A549 treated with RU486 at 1 μM for 4 hours (cell line): ENCODE results near the gene C10orf71. TPM values are rescaled to one million over a fixed set of nuclear protein-coding genes. Genes with fewer than 3 reads are reported as not detected.

Source experiments
- total RNA-seq: library from RNA; stranded (reverse); fragments of 200-300 nt; extraction: Qiagen RNA extraction; gene quantifications from 5 replicates; pipeline ENCODE4 v1.2.3, GENCODE V29; 2022; ENCODE audit warnings: low read depth

C10orf71 gene
- total RNA-seq: not detected in 5 replicates

GRCh38 chr10:49298983-49299815 is at the start of gene C10orf71:
TSS of gene C10orf71 (plus strand) at chr10:49299170. CDS start at chr10:49322546, 23,376 bp downstream.

Other genes with a start within 250 kb of the C10orf71 start
- gene VSTM4, start 183.6 kb upstream of the C10orf71 start, total RNA-seq: 0.29 to 0.44 TPM (median 0.36 TPM) in 5 replicates
- gene FAM170B, start 165.1 kb upstream of the C10orf71 start, total RNA-seq: not detected in 5 replicates
- gene TMEM273, start 110.8 kb upstream of the C10orf71 start, total RNA-seq: not detected in 5 replicates
- gene DRGX, start 96.9 kb downstream of the C10orf71 start, total RNA-seq: 0.03 TPM in 1 of 5 replicates, not detected in the others
- 5.2 to 6.4 TPM (median 5.5 TPM) in 5 replicates for gene ERCC6, start 240.0 kb downstream of the C10orf71 start, total RNA-seq